ENCODE measurements around the gene ONECUT3. TPM values are rescaled to one million over a fixed set of nuclear protein-coding genes. Genes with fewer than 3 reads are reported as not detected.
"Not testable (repeated sequence)": the region's sequence is repeated elsewhere in the genome, so short reads cannot be mapped to it uniquely, and the experiment has no call there.

ONECUT3 gene
- total RNA-seq, 1 donor = not detected

DNA sequence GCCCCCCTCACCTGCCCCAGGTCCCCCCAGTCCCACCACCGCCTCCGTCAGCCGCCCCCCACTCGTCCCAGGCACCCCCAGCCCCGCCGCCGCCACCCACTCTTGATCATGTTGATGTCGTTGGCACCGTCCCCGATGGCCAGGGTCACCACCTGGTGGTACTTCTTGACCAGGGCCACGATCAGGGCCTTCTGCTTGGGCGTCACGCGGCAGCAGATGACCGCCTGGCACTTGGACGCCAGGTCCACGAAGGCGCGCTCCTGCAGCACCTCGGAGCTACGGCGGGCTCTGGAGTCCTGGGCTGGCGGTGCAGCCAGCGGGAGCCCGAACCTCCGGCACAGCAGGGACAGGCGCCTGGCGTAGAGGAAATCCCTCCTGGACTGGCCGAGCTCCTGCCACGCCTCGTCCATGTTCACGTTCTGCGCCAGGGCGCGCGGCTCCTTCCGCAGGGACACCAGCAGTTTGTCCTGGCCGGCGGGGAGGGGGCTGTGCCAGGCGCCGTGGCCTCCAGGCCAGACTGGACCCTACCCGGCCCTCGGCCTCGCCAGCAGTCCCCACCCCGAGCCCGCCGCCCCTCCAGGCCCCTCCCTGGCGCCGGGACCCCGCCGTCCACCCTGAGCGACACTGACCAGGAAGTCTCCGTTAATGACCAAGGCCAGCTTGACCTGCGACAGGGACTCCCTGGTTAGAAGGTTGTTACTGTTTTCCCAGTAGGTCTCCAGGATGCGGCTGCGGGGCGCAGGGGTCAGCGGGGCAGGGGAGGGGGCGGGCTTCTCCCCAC lies 36.1 kb downstream of the ONECUT3 start:
- DNase-seq (ENCODE audit: low read depth in 2 of 3, low spot score in 2 of 3) = no peak

DNA sequence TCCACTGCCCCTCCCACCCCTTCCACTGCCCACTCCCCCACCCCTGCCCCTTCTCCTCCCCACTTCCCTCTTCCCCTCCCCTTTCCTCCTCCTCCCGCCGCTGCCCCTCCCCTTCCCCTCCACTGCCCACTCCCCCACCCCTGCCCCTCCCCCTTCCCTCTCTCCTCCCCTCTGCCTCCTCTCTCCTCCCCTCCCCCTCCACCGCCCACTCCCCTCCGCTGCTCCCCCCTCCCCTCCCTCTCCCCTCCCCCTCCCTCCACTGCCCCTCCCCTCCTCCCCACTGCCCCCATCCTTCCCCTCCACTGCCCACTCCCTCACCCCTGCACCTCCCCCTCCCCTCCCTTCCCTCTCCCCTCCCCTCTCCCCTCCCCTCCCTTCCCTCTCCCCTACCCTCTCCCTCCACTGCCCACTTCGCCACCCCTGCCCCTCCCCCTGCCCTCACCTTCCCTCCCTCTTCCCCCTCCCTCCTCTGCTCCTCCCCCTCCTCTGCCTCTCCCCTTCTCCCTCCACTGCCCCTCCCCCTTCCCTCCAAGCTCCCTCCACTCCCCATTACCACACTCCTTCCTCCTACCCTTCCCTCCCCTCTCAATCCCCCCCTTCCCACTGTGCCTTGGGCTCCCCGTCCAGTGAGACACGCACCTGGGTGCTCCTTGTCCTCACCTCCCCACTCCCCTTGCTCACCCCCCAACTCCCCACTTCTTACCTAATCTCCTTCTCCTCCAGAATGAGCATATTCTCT lies 36.9 kb downstream of the ONECUT3 start:
- DNase-seq (ENCODE audit: low read depth in 2 of 3, low spot score in 2 of 3) = no peak

DNA sequence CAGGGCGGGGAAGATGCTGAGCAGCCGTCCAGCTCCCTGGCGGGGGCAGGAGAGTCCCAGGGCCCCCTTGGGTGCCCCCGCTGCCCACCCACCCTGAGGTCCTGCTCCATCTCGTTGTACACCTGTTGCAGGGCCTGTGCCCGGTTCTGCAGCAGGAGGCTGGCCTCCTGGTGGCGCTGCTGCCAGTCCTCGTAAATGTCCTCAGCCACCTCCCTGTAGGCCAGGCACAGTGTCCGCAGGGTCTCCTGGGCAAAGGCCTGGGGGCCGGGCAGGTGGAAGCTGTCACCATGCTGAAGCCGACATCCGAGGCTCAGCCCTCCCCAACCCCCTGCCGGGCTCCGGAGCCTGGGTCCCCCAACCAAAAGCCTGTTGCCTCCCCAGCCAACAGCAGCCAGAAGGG lies 38.6 kb downstream of the ONECUT3 start:
- DNase-seq (ENCODE audit: low read depth in 2 of 3, low spot score in 2 of 3) = no peak

DNA sequence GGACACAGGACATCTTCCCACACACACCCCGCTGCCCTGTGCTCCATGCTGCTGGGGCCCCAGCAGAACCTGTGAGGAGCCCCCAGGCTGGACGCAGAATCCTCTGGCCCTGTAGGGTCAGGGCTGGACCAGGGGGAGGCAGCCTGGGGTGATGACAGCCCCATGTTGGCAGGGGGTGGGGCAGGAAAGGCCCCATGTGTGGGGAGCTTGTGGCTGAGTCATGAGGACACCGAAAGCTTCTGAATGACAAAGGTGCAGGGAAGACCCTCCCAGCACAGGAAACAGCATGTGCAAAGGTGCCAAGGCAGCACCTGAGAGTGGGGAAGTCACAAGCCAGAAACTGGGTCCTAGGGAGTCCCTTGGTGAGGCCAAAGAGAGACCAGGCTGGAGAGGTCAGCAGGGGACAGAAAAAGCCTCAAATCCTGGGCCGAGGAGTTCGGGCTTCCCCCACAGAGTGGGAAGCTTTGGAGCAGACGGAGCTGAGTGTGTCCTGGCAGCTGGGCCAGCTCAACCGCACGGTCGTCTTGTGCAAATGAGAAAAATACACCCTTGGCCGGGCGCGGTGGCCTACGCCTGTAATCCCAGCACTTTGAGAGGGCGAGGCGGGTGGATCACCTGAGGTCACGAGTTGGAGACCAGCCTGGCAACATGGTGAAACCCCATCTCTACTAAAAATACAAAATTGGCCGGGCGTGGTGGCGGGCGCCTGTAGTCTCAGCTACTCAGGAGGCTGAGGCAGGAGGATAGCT lies 41.3 kb downstream of the ONECUT3 start:
- DNase-seq (ENCODE audit: low read depth in 2 of 3, low spot score in 2 of 3) = no peak

DNA sequence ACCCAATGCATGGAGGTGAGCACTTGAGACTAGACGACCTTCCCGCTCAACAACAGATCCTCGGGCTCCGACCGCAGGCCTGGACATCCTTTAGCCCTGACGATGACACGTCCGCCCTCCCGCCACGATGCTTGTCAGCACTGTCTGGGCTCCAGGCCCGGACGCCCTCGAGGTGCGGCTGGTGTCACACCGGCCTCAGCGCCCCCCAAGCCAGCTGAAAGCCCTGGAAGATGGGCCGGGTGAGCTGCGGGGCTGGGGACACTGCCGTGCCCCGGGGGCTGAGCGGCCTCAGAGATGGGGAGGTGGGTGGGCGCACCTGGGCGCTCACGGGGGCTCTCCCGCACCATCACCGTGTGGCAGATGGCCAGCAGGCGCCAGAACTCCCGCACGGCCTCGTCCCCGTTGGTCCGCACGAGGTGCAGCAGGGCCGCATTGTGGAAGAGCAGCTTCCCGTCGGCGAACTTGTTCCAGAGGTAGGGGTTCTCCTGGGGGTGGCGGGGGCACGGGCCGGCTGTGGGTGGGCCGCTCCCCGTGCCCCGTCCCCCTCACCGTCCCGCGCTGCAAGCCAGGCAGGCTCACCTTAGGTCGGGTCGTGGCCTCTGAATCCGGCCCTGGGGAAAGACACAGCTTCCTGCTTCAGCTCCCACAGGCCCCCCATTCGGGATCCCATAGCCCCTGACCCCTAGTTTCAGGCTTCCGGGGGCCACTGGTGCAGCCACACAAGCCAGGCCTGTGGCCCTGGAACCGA lies 43.3 kb downstream of the ONECUT3 start:
- DNase-seq (ENCODE audit: low read depth in 2 of 3, low spot score in 2 of 3) = no peak

DNA sequence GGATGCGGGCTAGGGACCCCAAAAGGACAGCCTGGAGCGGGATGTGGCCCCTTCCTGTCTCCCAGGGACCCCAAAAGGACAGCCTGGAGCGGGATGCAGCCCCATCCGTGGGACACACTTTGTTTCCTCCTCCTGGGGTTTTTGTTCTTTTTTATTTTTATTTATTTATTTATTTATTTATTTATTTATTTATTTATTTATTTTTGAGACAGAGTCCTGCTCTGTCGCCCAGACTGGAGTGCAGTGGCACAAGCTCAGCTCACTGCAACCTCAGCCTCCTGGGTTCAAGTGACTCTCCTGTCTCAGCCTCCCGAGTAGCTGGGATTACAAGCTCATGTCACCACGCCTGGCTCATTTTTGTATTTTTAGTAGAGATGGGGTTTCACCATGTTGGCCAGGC lies 44.0 kb downstream of the ONECUT3 start:
- DNase-seq (ENCODE audit: low read depth in 2 of 3, low spot score in 2 of 3) = not testable (repeated sequence)

DNA sequence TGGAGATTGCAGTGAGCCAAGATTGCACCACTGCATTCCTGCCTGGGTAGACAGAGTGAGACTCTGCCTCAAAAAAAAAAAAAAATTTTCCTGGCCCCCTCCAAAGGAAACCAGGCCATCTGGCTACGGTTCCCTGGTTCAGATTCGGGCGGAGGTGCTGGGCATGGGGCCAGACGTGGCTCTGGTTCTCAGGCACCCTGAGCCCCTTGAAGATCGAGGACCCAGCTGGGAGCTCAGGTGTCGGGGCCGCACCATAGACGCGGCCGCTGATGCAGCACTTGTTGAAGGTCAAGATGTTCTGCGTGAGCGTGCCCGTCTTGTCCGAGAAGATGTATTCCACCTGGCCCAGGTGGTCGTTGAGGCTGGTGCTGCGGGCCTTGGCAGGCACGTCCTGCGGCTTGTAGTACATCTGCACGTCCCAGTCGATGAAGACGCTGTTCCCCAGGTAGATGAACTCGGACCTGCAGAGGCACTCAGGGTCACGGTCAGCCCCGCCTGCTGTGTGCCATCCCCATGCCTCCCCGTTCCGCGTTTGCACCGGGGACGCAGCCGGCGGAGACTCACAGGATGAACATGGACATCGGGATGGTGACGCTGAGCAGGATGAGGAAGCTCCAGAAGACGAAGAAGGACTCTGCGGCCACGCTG lies 46.5 kb downstream of the ONECUT3 start:
- no peak for DNase-seq (ENCODE audit: low read depth in 2 of 3, low spot score in 2 of 3)

DNA sequence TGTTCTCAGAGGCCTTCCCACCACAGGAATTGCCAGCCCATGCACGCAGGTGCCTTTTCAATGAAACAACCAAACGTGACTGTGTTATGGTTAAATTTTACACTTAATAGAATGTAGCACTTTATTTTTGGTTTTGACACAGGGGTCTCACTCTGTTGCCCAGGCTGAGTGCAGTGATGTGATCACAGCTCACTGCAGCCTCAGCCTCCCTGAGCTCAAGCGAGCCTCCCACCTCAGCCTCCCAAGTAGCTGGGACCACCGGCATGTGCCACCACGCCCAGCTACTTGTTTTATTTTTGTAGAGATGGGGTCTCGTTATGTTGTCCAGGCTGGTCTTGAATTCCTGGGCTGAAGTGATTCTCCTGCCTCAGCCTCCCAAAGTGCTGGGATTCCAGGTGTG lies 51.6 kb downstream of the ONECUT3 start:
- no peak for DNase-seq (ENCODE audit: low read depth in 2 of 3, low spot score in 2 of 3)

DNA sequence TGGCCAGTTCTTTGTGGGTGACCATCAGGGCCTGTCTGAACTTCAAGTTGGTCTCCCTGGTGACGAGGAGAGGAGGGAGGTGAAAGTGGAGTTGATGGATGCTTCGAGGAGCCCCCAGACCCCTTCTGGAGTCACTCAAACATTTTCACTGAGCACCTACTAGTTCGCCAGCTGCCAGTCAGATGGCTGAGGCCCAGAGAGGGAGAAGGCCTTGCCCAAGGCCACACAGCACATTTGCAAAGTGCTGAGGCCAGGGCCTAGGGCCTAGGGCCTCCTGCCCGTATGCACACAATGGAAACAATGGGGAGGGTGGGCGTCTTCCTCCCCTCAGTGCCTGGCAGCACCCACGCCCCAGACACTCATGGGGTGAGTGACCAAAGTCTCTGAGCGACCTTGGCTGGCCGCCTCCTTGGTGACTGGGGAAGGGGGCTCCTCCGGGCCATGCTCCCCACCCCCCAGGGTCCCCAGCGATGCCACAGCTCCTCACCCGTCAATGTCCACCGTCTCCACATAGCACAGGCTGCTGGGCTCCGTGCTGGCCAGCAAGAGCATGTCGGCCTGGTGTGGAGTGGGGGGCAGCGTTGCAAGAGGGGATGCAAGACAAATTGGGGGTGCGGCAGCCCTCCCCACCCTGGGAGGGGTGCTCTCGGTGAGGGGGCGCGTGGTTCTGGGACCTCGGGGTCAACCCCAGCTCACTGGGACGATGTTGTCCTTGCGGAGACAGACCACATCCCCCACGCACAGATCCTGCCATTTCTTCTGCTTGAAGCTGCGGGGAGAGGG lies 52.3 kb downstream of the ONECUT3 start:
- no peak for DNase-seq (ENCODE audit: low read depth in 2 of 3, low spot score in 2 of 3)

DNA sequence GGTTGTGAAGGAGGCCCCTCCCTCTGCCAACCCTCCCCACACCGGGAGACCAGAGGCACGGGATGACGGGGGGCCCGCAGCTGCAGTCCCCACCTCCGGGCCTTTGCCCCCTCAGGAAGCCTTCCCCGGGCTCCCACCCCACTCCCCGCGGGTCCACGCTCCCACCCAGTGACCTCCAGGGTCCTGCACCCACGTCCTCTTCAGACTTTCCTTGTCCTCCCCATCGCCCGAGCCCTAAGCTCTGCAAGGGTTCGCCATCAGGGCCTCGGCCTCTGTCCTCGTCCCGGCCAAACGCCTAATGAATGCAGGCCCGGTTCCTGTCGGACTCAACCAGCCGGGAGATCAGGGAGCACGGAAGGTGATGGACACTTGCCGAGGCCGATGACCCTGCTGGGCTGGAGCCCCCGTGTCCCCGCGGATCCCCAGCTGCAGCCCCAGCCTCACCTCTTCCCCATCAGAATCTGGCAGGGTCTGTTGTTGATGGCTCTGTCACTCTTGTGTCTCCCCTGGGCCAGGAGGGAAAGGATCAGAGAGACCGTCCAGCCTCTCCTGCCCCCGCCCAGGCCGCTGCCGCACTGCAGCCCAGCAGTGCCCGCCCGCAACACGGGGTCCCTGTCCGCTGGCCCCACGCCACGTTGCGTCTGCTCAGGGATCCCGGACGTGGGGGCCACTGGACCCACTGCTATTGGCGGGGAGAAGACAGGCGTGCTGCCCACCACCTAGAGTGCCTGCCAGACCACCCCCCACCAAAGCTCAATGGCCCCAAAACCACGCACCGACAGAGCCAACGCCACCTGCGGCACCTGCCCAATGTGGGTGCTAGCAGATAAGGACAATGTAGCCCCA lies 53.1 kb downstream of the ONECUT3 start:
- DNase-seq (ENCODE audit: low read depth in 2 of 3, low spot score in 2 of 3) = no peak

DNA sequence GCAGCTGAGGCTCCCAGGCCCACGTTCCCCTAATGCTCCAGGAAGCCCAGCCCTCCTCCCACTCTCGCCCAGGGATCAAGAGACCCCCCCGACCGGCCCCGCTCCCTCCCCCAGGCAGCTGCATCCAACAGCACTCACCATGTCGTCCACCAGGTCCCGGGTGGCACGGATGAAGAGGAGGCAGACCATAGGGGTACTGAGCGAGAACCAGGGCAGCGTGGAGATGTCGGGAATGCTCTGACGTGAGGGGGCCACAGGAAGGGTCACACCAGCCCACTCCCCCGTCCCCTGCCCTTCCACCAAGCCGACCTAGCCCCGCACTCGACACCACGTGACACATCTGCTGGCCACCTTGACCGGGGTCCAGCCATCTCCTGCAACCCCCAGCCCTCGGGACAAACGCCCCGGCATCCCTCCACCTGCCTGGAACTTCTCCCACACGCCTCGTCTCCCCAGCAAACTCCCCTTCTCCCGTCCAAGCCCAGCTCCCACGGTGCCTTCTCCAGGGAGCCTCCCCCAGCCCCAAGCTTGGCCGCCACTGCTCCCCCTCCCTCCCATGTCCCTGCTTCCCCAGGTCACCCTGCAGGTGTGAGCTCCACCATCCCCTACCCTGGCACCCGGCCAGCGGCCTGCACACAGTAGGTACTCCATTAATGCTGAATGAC lies 53.9 kb downstream of the ONECUT3 start:
- DNase-seq (ENCODE audit: low read depth in 2 of 3, low spot score in 2 of 3) = no peak

DNA sequence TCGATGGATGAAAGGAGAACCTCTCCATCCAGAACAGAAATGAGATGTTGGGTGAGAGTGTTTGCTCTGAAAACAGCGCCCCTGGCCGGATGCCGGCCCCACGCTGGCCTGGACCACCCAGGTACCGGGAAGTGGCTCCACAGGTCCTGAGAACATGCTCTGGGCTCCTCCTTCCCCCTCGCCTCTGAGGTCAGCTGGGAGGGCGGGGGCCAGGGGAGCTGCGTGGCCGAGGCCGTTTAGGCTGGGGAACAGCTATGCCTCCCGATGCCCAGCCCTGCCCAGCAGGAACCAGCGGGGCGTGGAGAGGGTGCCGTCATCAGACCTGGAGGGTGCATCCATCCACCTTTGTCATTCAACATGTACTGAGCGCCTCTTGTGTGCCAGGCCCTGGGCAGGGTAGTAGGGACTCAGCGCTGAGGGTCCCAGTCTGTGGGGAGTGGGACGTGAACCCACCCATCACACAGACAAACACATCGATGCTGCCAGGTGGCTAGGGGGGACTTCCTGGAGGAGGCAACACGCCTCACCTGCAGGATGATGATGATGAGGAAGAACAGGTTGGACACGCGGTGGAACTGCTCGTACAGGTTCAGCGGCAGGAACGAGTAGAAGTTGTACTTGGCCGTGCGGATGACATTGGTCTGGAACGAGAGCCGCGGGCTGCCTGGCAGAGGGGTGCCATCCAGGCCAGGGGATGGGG lies 54.5 kb downstream of the ONECUT3 start:
- no peak for DNase-seq (ENCODE audit: low read depth in 2 of 3, low spot score in 2 of 3)

DNA sequence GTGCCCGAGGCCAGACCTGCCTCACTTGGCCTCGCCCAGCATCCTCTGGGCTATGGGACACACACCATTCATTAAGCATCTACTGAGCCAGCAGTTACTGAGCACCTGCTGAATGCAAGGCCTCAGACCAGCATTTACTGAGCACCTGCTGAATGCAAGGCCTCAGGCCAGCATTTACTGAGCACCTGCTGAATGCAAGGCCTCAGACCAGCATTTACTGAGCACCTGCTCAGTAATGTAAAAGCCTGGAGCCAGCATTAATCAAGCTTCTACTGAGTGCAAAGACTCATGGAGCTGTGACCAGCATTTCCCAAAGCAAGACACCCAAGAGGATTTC lies 55.1 kb downstream of the ONECUT3 start:
- DNase-seq (ENCODE audit: low read depth in 2 of 3, low spot score in 2 of 3) = no peak

DNA sequence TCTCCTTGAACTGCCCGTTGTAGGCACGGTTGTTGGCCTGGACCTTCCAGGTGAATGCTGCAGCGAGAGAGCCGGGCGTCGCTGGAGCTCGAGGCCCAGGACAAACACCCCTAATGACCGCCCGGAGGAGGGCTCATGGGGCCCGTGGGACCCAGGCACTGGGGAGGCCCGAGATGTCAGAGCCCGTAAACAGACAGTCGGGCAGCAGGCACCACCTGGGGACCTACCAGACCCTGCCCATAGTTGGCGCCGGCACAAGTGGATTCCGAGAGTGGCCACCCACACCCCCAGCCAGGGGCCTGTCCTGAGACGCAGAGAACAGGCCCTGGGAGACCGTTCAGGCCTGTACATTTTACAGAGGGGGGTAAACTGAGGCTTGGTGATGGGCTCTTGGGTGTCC lies 56.4 kb downstream of the ONECUT3 start:
- DNase-seq (ENCODE audit: low read depth in 2 of 3, low spot score in 2 of 3) = no peak

DNA sequence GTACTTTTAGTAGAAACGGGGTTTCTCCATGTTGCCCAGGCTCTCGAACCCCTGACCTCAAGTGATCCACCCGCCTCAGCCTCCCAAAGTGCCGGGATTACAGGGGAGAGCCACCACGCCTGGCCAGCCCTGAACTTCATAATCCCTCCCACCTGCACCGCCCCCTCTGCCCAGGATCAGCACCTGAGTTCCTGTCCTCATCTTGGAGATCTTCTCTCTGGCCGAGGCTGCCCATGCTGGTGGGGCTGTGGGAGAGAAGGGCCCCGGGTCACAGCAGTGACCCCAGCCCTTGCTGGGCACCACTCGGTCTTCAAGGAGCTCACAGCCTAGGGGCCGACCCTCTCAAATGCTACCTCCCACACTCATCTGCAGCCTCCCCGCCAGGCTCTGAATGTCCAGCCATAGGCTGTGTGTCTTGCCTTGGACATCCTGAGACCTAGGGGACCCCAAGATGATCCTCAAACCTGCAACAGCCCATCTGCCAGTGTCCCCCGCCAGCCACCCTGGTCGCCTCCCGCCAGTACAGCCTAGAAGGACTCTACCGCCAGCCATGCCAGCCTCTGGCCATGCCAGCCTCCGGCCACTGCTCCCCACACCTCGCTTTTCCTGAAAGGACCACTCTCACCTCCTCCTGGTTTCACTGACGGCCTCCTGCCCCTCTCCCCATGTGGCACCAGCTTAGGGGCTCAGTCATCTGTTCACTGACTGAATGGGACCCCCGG lies 57.3 kb downstream of the ONECUT3 start:
- DNase-seq (ENCODE audit: low read depth in 2 of 3, low spot score in 2 of 3) = no peak

DNA sequence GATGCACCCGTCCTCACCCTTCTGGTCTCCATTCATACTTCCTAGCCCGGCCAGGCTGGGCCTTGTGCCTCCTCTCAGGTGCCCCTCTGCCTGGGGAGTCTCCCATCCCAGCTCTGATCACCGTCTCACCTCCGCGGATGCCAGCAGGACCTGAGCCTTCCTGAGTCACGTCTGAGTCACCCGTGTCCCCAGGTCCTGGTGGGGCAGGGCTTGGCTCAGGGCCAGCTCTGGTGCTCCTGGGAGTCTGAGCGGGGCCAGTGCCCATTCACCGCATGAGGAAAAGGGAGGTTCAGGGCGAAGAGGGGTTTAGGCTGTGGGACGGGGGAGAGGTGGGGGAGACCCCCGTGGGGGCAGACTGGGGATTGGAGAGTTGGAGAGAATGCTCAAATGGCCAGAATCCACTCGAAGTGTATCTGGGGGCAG lies 58.2 kb downstream of the ONECUT3 start:
- peak in 2 of 3 donors; percentile 24 to 77 for DNase-seq (ENCODE audit: low read depth in 2 of 3, low spot score in 2 of 3)

DNA sequence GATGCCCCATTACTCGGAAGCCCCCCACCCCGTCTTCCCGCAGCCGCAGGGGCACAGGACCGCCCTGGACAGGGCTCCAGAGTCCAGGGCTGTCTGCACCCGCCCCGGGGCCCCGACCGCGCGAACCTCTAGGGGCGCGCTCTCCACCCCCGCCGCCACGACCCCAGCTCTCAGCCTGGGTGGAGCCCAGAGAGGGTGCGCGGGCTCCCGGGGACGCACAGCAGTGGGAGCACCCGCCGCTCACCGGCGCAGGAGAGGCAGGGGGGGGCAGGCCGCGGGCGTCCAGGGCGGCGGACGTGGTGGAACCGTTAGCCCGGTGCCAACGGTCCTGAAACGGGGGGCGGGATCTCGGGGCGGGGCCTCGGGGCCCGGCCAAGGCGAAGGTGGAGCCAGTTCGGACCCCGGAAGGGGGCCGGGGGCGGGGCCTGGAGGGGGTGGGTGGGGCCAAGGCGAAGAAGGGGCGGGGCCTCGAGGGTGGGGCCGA lies 58.7 kb downstream of the ONECUT3 start, which contains the start of gene ATP8B3:
TSS of gene ATP8B3 (minus strand) at position 335 of the 484 bp plus-strand sequence. CDS start 540 bp downstream, outside the sequence.
- DNase-seq (ENCODE audit: low read depth in 2 of 3, low spot score in 2 of 3) = peak in 1 of 3 donors; percentile 42
